Activated CD8-positive, alpha-beta T cell treated with anti-CD3 and anti-CD28 coated beads, Interleukin-2, amount 10 ng/mL, durations not matched to agents 7 days and 5 days (primary cell): ENCODE data around the gene CST11. TPM values are rescaled to one million over a fixed set of nuclear protein-coding genes. Genes with fewer than 3 reads are reported as not detected.
"Not testable (repeated sequence)": the region's sequence is repeated elsewhere in the genome, so short reads cannot be mapped to it uniquely, and the experiment has no call there.

Experiments used
- ATAC-seq: fragments of 150-1000 bp; cut with Tn5 transposase; one replicate; pipeline ENCODE4 v1.10.0; 2021; ENCODE audit warnings: moderate library complexity
- CTCF ChIA-PET: fragments of 350-600 bp; sonication (Branson Sonifier 250); formaldehyde crosslinking; loops from one replicate; lab custom pipeline; 2021; ENCODE audit warnings: antibody characterized with exemption; lab: Charles Lee
- POLR2A ChIA-PET: fragments of 350-600 bp; sonication (Branson Sonifier 250); formaldehyde crosslinking; loops from one replicate; lab custom pipeline; 2021; ENCODE audit warnings: antibody characterized with exemption; lab: Charles Lee
- DNase-seq: peaks from one replicate; pipeline ENCODE4 v3.0.0-alpha.2; 2020
- H3K27ac Mint-ChIP-seq: one replicate; pipeline ENCODE4 v1.8.0; 2021; ENCODE audit warnings: mild to moderate bottlenecking, mixed read lengths
- H3K27me3 Mint-ChIP-seq: one replicate; pipeline ENCODE4 v1.8.0; 2021; ENCODE audit warnings: low read depth, mixed read lengths
- H3K36me3 Mint-ChIP-seq: one replicate; pipeline ENCODE4 v1.8.0; 2021; ENCODE audit warnings: low read depth, mixed read lengths
- H3K4me1 Mint-ChIP-seq: one replicate; pipeline ENCODE4 v1.8.0; 2021; ENCODE audit warnings: low read depth, mixed read lengths
- H3K4me3 Mint-ChIP-seq: one replicate; pipeline ENCODE4 v1.8.0; 2021; ENCODE audit warnings: mild to moderate bottlenecking, mixed read lengths
- H3K9me3 Mint-ChIP-seq: one replicate; pipeline ENCODE4 v1.8.0; 2022; ENCODE audit warnings: mixed read lengths; ENCODE audit not compliant: insufficient read depth
- total RNA-seq, 2 experiments: library from RNA; stranded (reverse); gene quantifications; one replicate each; pipeline ENCODE4 v1.2.3, GENCODE V29; 2021

CST11 gene
- total RNA-seq, 2 experiments from 2014 or later: not detected

GRCh38 chr20:23476015-23476754, 23.5 kb upstream of the CST11 start:
- Mint-ChIP-seq H3K4me3 (no peak overlapping the region), H3K4me1 (no peaks in the 10 kb centered on the region), H3K9me3 (no peaks in the 10 kb centered on the region), H3K27ac (no peak overlapping the region), H3K36me3 (no peaks in the 10 kb centered on the region), H3K27me3 (peaks cover 10% of the 10 kb centered on the region)
- ChIA-PET CTCF (no interaction called here), POLR2A (no interaction called here)
- no peak for ATAC-seq
- DNase-seq: no peak

GRCh38 chr20:23475395-23475794, 22.7 kb upstream of the CST11 start:
- POLR2A ChIA-PET: no interaction called here
- peaks cover 13% of the 10 kb centered on the region for H3K27me3 Mint-ChIP-seq
- no peak overlapping the region for H3K4me3 Mint-ChIP-seq
- no peaks in the 10 kb centered on the region for H3K9me3 Mint-ChIP-seq
- no peaks in the 10 kb centered on the region for H3K36me3 Mint-ChIP-seq
- H3K27ac Mint-ChIP-seq: no peak overlapping the region
- no peak for DNase-seq
- no peak for ATAC-seq
- H3K4me1 Mint-ChIP-seq: no peaks in the 10 kb centered on the region
- CTCF ChIA-PET: no interaction called here

- CTCF ChIA-PET, H3K4me3 Mint-ChIP-seq, H3K36me3 Mint-ChIP-seq, POLR2A ChIA-PET, H3K27ac Mint-ChIP-seq, H3K9me3 Mint-ChIP-seq, DNase-seq, H3K4me1 Mint-ChIP-seq, ATAC-seq: not testable (repeated sequence)
- H3K27me3 Mint-ChIP-seq: peaks cover 14% of the 10 kb centered on the region
Measured at GRCh38 chr20:23473293-23473692, 20.6 kb upstream of the CST11 start.

- H3K27ac Mint-ChIP-seq, CTCF ChIA-PET, H3K36me3 Mint-ChIP-seq, H3K4me3 Mint-ChIP-seq, POLR2A ChIA-PET, H3K9me3 Mint-ChIP-seq, DNase-seq, ATAC-seq, H3K4me1 Mint-ChIP-seq: not testable (repeated sequence)
- H3K27me3 Mint-ChIP-seq: peaks cover 14% of the 10 kb centered on the region
Measured at GRCh38 chr20:23472306-23472705, 19.6 kb upstream of the CST11 start.

GRCh38 chr20:23466961-23467360, 14.3 kb upstream of the CST11 start:
- H3K27me3 Mint-ChIP-seq: peaks cover 13% of the 10 kb centered on the region
- H3K9me3 Mint-ChIP-seq: peaks cover 12% of the 10 kb centered on the region
- POLR2A ChIA-PET: interaction anchor here (1.2 kb wide), 1 partner anchor 46 kb away, joined by 3 read pairs; the partner anchor contains the start of gene NAPB
- CTCF ChIA-PET, H3K36me3 Mint-ChIP-seq, H3K4me1 Mint-ChIP-seq, ATAC-seq, H3K27ac Mint-ChIP-seq, DNase-seq, H3K4me3 Mint-ChIP-seq: not testable (repeated sequence)

GRCh38 chr20:23461180-23461579, 8.5 kb upstream of the CST11 start:
- POLR2A ChIA-PET: no interaction called here
- ATAC-seq (no peak), DNase-seq (no peak)
- Mint-ChIP-seq H3K4me1 (peaks cover 16% of the 10 kb centered on the region), H3K36me3 (no peaks in the 10 kb centered on the region), H3K27ac (no peak overlapping the region), H3K27me3 (peaks cover 8% of the 10 kb centered on the region), H3K4me3 (no peak overlapping the region), H3K9me3 (no peaks in the 10 kb centered on the region)
- CTCF ChIA-PET: interaction anchor here (2.0 kb wide), 1 partner anchor 19 kb away, joined by 7 read pairs; no protein-coding TSS in a partner anchor

- no peak for ATAC-seq
- ChIA-PET CTCF (interaction anchor here (2.0 kb wide), 2 partner anchors 17 to 18 kb away, joined by 5 to 7 read pairs; no protein-coding TSS in a partner anchor), POLR2A (no interaction called here)
- Mint-ChIP-seq H3K4me1 (peaks cover 26% of the 10 kb centered on the region), H3K4me3 (no peak overlapping the region), H3K36me3 (peaks cover 4% of the 10 kb centered on the region), H3K27me3 (peaks cover 8% of the 10 kb centered on the region), H3K27ac (no peak overlapping the region), H3K9me3 (no peaks in the 10 kb centered on the region)
- DNase-seq: no peak
Measured at GRCh38 chr20:23459461-23460150, 6.9 kb upstream of the CST11 start.

GRCh38 chr20:23456873-23457272, 4.2 kb upstream of the CST11 start:
- no peak for DNase-seq
- ATAC-seq: peak; percentile 10
- no peaks in the 10 kb centered on the region for H3K9me3 Mint-ChIP-seq
- POLR2A ChIA-PET: interaction anchor here (1.8 kb wide), 1 partner anchor 107 kb away, joined by 7 read pairs; the partner anchor contains the start of gene NXT1
- CTCF ChIA-PET: interaction anchor here (1.0 to 1.7 kb wide), 4 partner anchors 11 to 107 kb away, joined by 3 to 4 read pairs (median 3); no protein-coding TSS in a partner anchor
- peaks cover 26% of the 10 kb centered on the region for H3K4me1 Mint-ChIP-seq
- H3K27me3 Mint-ChIP-seq: peaks cover 1% of the 10 kb centered on the region
- no peak overlapping the region for H3K4me3 Mint-ChIP-seq
- peak overlapping the region; percentile 87 for H3K27ac Mint-ChIP-seq
- peaks cover 4% of the 10 kb centered on the region for H3K36me3 Mint-ChIP-seq

- POLR2A ChIA-PET: interaction anchor here (1.8 kb wide), 1 partner anchor 106 kb away, joined by 7 read pairs; the partner anchor contains the start of gene NXT1
- H3K4me3 Mint-ChIP-seq: no peak overlapping the region
- peak; percentile 63 for DNase-seq
Measured at GRCh38 chr20:23456409-23456808, 3.7 kb upstream of the CST11 start.

GRCh38 chr20:23455639-23456038, 3.0 kb upstream of the CST11 start:
- H3K36me3 Mint-ChIP-seq: peaks cover 4% of the 10 kb centered on the region
- peak overlapping the region; percentile 87 for H3K27ac Mint-ChIP-seq
- H3K27me3 Mint-ChIP-seq: no peaks in the 10 kb centered on the region
- CTCF ChIA-PET: interaction anchor here (1.7 kb wide), 1 partner anchor 106 kb away, joined by 4 read pairs; no protein-coding TSS in a partner anchor
- POLR2A ChIA-PET: interaction anchor here (1.8 kb wide), 1 partner anchor 105 kb away, joined by 7 read pairs; the partner anchor contains the start of gene NXT1
- DNase-seq (peak; percentile 43), ATAC-seq (peak; percentile 33)
- peaks cover 24% of the 10 kb centered on the region for H3K4me1 Mint-ChIP-seq
- H3K9me3 Mint-ChIP-seq: no peaks in the 10 kb centered on the region
- H3K4me3 Mint-ChIP-seq: no peak overlapping the region

More at GRCh38 chr20:23456409-23456808, 3.7 kb upstream of the CST11 start:
- H3K27me3 Mint-ChIP-seq: no peaks in the 10 kb centered on the region
- peak overlapping the region; percentile 87 for H3K27ac Mint-ChIP-seq
- CTCF ChIA-PET: interaction anchor here (1.0 to 1.7 kb wide), 4 partner anchors 11 to 107 kb away, joined by 3 to 4 read pairs (median 3); no protein-coding TSS in a partner anchor
- H3K4me1 Mint-ChIP-seq: peaks cover 26% of the 10 kb centered on the region
- ATAC-seq: peak; percentile 70
- peaks cover 4% of the 10 kb centered on the region for H3K36me3 Mint-ChIP-seq
- H3K9me3 Mint-ChIP-seq: no peaks in the 10 kb centered on the region

GRCh38 chr20:23454816-23455215, 2.1 kb upstream of the CST11 start:
- no peaks in the 10 kb centered on the region for H3K27me3 Mint-ChIP-seq
- no peaks in the 10 kb centered on the region for H3K9me3 Mint-ChIP-seq
- peaks cover 27% of the 10 kb centered on the region for H3K4me1 Mint-ChIP-seq
- ChIA-PET CTCF (no interaction called here), POLR2A (no interaction called here)
- ATAC-seq (no peak), DNase-seq (no peak)
- no peak overlapping the region for H3K27ac Mint-ChIP-seq
- H3K4me3 Mint-ChIP-seq: no peak overlapping the region
- peaks cover 4% of the 10 kb centered on the region for H3K36me3 Mint-ChIP-seq
